HL-60/S4 treated with retinoic acid at 250 ng/mL for 4 days and 3 days (cell line): ENCODE measurements around the gene ATP13A5.

Source experiments
- in situ Hi-C: fragments of 300-500 bp; cut with MboI; formaldehyde crosslinking; loops from 2 replicates; pipeline ENCODE4 v1.7.0; 2022; ENCODE audit warnings: low sequenced_read_pairs

Gene ATP13A5

GRCh38 chr3:193347521-193348501 lies 30.7 kb downstream of the ATP13A5 start:
- in situ Hi-C loops: no loop called here

- in situ Hi-C loops: no loop called here
Measured at GRCh38 chr3:193346259-193346658, 32.3 kb downstream of the ATP13A5 start.

- in situ Hi-C loops: no loop called here
Measured at GRCh38 chr3:193345431-193345830, 33.1 kb downstream of the ATP13A5 start.

GRCh38 chr3:193344486-193344885 lies 34.1 kb downstream of the ATP13A5 start:
- in situ Hi-C loops: no loop called here

GRCh38 chr3:193343726-193344222 lies 34.8 kb downstream of the ATP13A5 start:
- in situ Hi-C loops: no loop called here

GRCh38 chr3:193342551-193342950 lies 36.0 kb downstream of the ATP13A5 start:
- in situ Hi-C loops: no loop called here

- in situ Hi-C loops: no loop called here
Measured at GRCh38 chr3:193335031-193335430, 43.5 kb downstream of the ATP13A5 start.

GRCh38 chr3:193333229-193333628 lies 45.3 kb downstream of the ATP13A5 start:
- in situ Hi-C loops: no loop called here

- in situ Hi-C loops: no loop called here
Measured at GRCh38 chr3:193330555-193331204, 47.9 kb downstream of the ATP13A5 start.

GRCh38 chr3:193317682-193318300 lies 60.8 kb downstream of the ATP13A5 start:
- in situ Hi-C loops: no loop called here

- in situ Hi-C loops: no loop called here
Measured at GRCh38 chr3:193314161-193314560, 64.4 kb downstream of the ATP13A5 start.

- in situ Hi-C loops: no loop called here
Measured at GRCh38 chr3:193313061-193313958, 65.2 kb downstream of the ATP13A5 start.

- in situ Hi-C loops: no loop called here
Measured at GRCh38 chr3:193310914-193311723, 67.4 kb downstream of the ATP13A5 start.

- in situ Hi-C loops: no loop called here
Measured at GRCh38 chr3:193305356-193305755, 73.2 kb downstream of the ATP13A5 start.

GRCh38 chr3:193301433-193301832 lies 77.1 kb downstream of the ATP13A5 start:
- in situ Hi-C loops: no loop called here

- in situ Hi-C loops: no loop called here
Measured at GRCh38 chr3:193297421-193297820, 81.1 kb downstream of the ATP13A5 start.

- in situ Hi-C loops: no loop called here
Measured at GRCh38 chr3:193295985-193296384, 82.6 kb downstream of the ATP13A5 start.

- in situ Hi-C loops: no loop called here
Measured at GRCh38 chr3:193292386-193292785, 86.2 kb downstream of the ATP13A5 start.

GRCh38 chr3:193271101-193271840 lies 107.3 kb downstream of the ATP13A5 start:
- in situ Hi-C loops: no loop called here
